Mononuclear cell (primary cell): ENCODE results near the gene SCUBE1. TPM values are rescaled to one million over a fixed set of nuclear protein-coding genes. Genes with fewer than 3 reads are reported as not detected.

Source experiments
- H3K27me3 ChIP-seq: 2 replicates; pipeline ENCODE4 v1.6.0; 2011; ENCODE audit warnings: low read length, control low read depth; ENCODE audit not compliant: insufficient read depth
- H3K4me1 ChIP-seq: 2 replicates; pipeline ENCODE4 v1.5.1; 2011; ENCODE audit warnings: mild to moderate bottlenecking, low read length, control low read depth; ENCODE audit not compliant: insufficient read depth
- H3K4me3 ChIP-seq: 2 replicates; pipeline ENCODE4 v1.5.1; 2011; ENCODE audit warnings: mild to moderate bottlenecking, low read length, moderate library complexity
- H3K9me3 ChIP-seq: 2 replicates; pipeline ENCODE4 v1.5.1; 2011; ENCODE audit warnings: low read depth, mild to moderate bottlenecking, control low read depth, low read length
- total RNA-seq: library from RNA; depleted of rRNA; stranded (reverse); fragments of >200 nt; gene quantifications from one replicate; pipeline ENCODE4 v1.2.3, GENCODE V29; 2012

Gene SCUBE1
- total RNA-seq, 1 donor: 0.94 TPM

DNA sequence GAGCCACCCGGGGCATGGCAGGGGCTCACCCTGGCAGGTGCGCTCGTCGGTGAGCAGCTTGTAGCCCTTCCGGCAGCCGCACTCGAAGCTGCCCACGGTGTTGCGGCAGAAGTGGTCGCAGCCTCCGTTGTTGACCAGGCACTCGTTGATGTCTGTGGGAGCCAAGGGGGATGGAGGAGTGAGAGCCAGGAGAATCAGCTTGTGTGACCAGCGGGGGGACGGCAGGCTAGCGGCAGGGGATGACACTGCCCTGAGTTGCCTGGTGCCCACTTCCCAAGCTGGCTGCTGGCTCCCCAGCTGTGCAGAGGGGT is 111.5 kb downstream of the SCUBE1 start:
- H3K27me3 ChIP-seq: no peaks in the 10 kb centered on the region
- no peaks in the 10 kb centered on the region for H3K9me3 ChIP-seq
- no peak overlapping the region for H3K4me3 ChIP-seq
- no peaks in the 10 kb centered on the region for H3K4me1 ChIP-seq

DNA sequence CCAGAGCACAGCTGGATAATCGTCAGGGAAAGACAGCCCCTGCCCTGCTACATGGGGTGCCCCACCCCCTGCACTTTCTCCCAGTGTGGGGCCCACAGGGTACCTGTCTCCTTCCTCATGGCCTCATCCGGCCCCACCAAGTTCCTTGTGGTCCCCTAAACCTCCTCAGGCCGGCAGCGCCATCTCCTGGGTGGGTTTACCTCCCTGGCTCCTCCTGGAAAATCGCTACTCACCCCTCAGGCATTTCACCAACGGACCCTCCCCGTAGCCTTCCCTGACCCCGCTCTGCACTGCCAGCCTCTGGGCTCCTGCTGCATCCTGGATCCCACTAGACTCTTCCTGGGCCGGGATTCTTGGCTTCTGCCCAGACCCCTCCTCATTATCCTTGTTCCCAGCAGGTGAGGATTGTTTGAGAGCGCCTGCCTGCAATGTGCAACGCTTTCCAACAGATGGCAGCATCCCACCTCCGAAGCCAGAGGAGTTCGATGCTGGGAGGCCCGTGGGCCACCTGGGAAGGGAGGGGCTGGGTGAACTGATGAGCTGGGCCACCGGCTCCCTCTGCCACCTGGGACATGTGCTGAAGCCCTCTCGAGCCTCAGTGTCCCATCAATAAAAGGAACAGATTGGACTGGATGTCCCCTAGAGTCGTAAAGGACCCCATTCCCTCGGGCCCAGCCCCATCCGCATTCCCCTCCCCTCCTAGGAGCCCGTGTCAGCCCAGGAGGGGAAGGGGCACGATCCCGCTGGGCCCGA is 112.0 kb downstream of the SCUBE1 start:
- H3K27me3 ChIP-seq: no peaks in the 10 kb centered on the region

DNA sequence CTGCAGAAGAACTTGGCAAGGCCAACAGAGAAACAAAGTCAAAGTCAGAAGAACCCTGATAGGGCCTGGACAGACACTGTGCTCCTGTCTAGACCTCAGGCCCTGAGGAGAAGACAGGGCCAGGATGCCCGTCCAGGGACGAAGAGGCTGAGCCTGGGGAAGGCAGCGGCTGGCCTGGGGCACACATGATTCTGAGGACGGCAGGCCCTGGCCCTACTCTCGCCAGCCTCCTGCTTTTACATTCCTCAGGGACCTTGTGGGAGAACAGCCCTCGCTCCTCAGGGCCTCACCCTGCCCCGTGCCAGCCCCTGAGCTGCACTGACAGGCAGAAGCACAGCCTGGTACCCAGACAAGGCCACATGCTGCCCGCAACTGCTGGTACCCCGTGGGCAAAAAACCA is 112.6 kb downstream of the SCUBE1 start:
- H3K4me3 ChIP-seq: no peak overlapping the region
- H3K27me3 ChIP-seq: no peaks in the 10 kb centered on the region
- H3K4me1 ChIP-seq: no peaks in the 10 kb centered on the region
- no peaks in the 10 kb centered on the region for H3K9me3 ChIP-seq

More for the DNA sequence above, 112.0 kb downstream of the SCUBE1 start:
- H3K4me3 ChIP-seq: no peak overlapping the region
- no peaks in the 10 kb centered on the region for H3K4me1 ChIP-seq
- H3K9me3 ChIP-seq: no peaks in the 10 kb centered on the region

DNA sequence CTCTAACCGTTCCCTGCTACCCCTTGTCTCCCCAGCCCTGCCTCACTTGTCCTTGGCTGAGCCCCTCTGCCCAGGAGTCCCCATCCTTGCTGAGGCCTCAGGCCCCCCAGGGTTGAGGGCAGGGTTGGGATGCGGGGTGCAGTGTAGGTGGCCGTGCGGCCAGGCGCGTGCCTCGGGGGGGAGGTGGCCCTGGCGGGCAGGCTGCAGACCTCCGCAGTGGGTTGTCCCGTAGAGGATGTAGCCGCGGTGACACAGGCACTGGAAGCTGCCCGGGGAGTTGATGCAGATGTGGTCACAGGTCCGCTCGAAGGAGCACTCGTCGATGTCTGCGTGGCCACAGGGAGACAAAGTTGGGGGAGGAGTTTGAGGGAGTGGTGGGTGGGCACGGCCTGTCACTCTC is 114.3 kb downstream of the SCUBE1 start:
- Histone ChIP-seq H3K27me3 (no peaks in the 10 kb centered on the region), H3K4me3 (no peak overlapping the region), H3K9me3 (no peaks in the 10 kb centered on the region), H3K4me1 (no peaks in the 10 kb centered on the region)

- no peak overlapping the region for H3K4me3 ChIP-seq
- H3K4me1 ChIP-seq: no peaks in the 10 kb centered on the region
- no peaks in the 10 kb centered on the region for H3K9me3 ChIP-seq
- H3K27me3 ChIP-seq: no peaks in the 10 kb centered on the region
Observed at GRCh38 chr22:43228330-43228729, 114.8 kb downstream of the SCUBE1 start.

DNA sequence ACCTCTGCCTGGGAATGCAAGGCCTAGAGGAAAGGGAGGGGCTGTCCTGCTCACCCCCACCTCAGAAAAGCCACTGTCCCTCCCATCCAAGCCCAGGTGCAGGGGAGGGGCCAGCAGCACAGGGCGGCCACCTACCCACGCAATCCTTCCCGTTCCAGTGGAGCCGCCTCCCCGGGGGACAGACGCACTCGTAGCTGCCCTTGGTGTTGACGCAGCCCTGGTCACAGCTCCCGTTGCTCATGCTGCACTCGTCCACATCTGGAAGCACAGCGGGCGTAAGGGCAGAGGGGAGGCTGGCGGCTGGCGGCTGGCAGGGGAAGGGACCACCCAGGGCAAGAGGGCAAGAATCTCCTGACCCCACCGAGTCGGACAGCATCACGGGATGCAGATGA is 115.9 kb downstream of the SCUBE1 start:
- Histone ChIP-seq H3K9me3 (no peaks in the 10 kb centered on the region), H3K27me3 (no peaks in the 10 kb centered on the region), H3K4me1 (no peaks in the 10 kb centered on the region), H3K4me3 (no peak overlapping the region)

GRCh38 chr22:43226377-43227238 is 116.6 kb downstream of the SCUBE1 start:
- Histone ChIP-seq H3K27me3 (no peaks in the 10 kb centered on the region), H3K9me3 (no peaks in the 10 kb centered on the region)

DNA sequence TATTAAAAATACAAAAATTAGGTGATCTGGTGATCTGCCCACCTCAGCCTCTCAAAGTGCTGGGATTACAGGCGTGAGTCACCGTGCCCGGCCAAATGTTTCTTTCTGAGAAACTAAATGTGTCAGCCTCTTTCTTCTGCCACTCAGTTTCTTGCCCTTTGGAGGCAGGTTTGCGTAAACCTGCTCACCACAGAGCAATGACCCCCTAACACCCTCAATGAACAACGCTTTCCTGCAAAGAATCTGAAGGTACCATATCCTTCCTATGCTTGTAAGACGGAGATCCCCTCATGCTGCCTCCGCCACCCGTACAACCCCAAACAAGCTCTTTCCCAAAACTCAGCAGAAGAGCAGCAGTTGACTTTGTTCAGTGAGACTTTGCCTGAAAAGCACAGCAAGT is 117.6 kb downstream of the SCUBE1 start:
- Histone ChIP-seq H3K27me3 (no peaks in the 10 kb centered on the region), H3K4me3 (no peak overlapping the region), H3K9me3 (no peaks in the 10 kb centered on the region), H3K4me1 (no peaks in the 10 kb centered on the region)

More at GRCh38 chr22:43226377-43227238, 116.6 kb downstream of the SCUBE1 start:
- Histone ChIP-seq H3K4me1 (no peaks in the 10 kb centered on the region), H3K4me3 (no peak overlapping the region)

GRCh38 chr22:43222987-43223386 is 120.2 kb downstream of the SCUBE1 start:
- no peaks in the 10 kb centered on the region for H3K4me1 ChIP-seq
- no peaks in the 10 kb centered on the region for H3K27me3 ChIP-seq
- no peak overlapping the region for H3K4me3 ChIP-seq
- H3K9me3 ChIP-seq: no peaks in the 10 kb centered on the region

DNA sequence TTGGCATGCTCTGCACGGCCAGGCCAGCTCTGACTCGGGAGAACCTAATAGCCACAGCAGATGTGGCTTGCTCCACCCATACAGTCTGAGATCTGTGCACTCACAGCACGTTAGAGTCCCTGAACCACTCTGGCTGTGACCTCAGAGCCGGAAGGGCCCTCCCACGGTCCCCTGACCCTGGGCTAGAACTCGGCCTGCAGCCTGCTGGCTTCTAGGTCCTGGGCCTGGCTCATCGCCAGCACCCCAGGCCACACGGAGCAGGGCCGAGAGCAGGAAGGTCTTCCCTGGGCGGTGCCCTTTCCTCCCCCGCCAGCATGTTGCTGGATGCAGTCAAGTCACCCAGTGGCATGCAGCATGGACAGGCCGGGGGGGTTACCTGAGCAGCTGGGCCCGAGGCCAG is 120.9 kb downstream of the SCUBE1 start:
- H3K9me3 ChIP-seq: no peaks in the 10 kb centered on the region
- H3K4me3 ChIP-seq: no peak overlapping the region
- H3K27me3 ChIP-seq: no peaks in the 10 kb centered on the region
- no peaks in the 10 kb centered on the region for H3K4me1 ChIP-seq

DNA sequence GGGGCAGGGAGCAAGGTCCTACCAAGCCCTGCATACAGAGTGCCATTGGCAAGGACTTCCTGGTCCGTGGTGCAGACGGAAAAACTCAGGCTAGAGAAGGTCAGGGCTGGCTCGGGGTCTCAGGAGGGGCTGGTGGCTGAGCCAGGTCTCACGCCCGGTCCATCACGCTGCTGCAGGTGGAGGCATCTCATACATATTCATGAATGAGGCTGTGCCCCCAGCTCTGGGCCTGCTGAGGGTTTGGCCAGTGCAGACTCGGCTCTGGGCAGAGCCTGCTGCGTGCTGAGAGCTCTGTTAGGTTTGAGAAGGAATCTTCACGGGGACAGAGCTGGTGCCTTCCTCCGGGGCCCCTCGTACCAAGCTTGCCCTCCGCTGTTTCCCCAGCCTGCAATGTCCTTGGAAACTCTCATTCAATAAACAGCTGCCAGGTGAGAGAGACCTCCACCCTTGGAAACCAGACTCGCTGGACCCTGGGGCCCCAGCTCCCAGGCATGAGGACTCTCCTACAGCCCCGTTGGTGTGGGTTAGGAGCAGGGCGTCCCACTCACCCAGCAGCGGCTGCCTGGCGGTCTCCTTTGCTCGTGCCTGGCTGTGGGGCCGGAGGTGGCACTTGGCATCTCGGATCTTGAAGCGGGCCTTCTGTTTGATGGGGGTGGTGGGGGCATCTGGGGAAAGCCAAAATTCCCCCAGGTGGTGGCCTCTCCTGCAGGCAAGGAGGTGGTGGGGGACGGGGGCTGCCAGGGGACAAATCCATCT is 122.4 kb downstream of the SCUBE1 start:
- no peaks in the 10 kb centered on the region for H3K4me1 ChIP-seq
- no peaks in the 10 kb centered on the region for H3K9me3 ChIP-seq
- H3K27me3 ChIP-seq: no peaks in the 10 kb centered on the region
- no peak overlapping the region for H3K4me3 ChIP-seq

DNA sequence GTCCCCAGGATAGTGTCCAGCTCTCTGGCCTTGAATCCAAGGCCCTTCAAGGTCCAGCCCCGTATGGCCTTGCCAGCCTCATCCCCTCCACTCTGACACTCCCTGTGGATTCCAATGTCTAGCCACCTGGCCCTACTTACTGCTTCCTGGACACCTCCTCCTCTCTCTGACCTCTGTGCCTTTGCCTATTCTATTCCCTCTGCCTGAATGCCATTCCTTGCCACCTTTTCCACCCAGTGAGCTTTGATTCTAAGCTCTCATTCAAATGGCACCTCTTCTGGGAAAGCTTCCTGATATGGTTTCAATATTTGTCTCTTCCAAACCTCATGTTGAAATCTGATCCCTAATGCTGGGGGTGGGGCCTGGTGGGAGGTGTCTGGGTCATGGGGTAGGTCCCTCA is 124.4 kb downstream of the SCUBE1 start:
- Histone ChIP-seq H3K27me3 (no peaks in the 10 kb centered on the region), H3K4me1 (no peaks in the 10 kb centered on the region), H3K4me3 (no peak overlapping the region), H3K9me3 (no peaks in the 10 kb centered on the region)

DNA sequence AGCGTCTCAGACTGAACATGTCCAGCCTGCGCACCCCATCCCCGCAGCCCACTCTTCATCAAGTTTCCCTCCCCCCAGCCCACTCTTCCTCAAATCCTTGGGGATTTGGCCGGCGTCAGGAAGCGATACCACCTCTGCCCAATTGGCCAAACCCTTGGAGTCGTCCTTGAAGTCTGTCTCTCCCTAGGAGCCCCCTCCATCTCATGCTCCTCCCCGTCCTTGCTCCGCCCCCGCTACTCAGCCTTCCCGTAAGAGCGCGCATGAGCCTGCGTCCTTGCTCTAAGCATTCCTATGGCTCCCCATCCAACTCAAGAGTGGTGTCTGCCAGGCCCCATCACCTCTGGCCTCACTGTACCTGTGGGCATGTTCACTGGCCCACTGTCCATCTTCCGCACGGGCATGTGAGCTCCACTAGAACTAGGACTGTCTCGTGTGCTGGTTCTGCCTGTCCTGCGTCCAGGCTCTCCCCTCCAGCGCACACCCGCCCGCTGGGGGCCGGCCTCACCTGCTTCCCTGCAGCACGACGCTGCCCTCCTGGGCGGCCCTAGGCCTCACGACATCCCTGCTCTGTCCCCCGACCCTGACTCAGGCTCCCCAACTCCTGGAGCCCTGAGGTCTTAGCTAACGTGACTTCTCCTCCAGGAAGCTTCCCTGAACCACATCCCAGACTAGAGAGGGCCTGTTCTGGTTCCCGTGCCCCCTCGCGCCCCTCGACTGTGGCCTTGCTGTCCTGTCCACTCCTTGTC is 125.7 kb downstream of the SCUBE1 start:
- Histone ChIP-seq H3K27me3 (no peaks in the 10 kb centered on the region), H3K4me1 (no peaks in the 10 kb centered on the region), H3K4me3 (no peak overlapping the region), H3K9me3 (no peaks in the 10 kb centered on the region)

- H3K4me1 ChIP-seq: no peaks in the 10 kb centered on the region
- H3K9me3 ChIP-seq: no peaks in the 10 kb centered on the region
- no peaks in the 10 kb centered on the region for H3K27me3 ChIP-seq
- no peak overlapping the region for H3K4me3 ChIP-seq
Observed at GRCh38 chr22:43216738-43217137, 126.4 kb downstream of the SCUBE1 start.

DNA sequence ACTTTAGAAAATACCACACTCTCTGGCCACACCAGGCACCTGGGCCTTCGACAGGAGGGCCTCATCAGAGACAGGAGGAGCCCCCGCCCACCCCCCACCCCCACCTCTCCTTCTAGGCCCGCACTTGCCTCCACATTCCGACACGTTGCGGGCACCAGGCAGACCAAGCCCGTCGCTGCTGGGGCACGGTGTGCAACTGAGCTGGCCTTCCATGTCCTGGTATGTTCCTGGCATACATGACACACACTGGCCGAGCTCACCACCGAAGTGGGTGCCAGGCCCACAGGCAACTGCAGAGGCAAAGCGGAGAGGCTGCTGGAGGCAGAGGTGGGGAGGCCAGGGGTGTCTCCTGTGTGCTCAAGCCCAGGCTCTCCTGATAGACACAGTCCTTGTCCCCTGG is 129.2 kb downstream of the SCUBE1 start:
- H3K27me3 ChIP-seq: no peaks in the 10 kb centered on the region
- H3K9me3 ChIP-seq: no peaks in the 10 kb centered on the region

More for the DNA sequence above, 129.2 kb downstream of the SCUBE1 start:
- no peaks in the 10 kb centered on the region for H3K4me1 ChIP-seq
- H3K4me3 ChIP-seq: no peak overlapping the region
